Stimulated activated CD4-positive, alpha-beta T cell treated with anti-CD3 and anti-CD28 coated beads, Interleukin-1b, Interleukin-23, amount 100 ng/mL, for 1 hour (primary cell): ENCODE results near the gene MEPE.
"Not testable (repeated sequence)": the region's sequence is repeated elsewhere in the genome, so short reads cannot be mapped to it uniquely, and the experiment has no call there.

Experiments used
- DNase-seq, 2 donors: peaks; one replicate each; pipeline ENCODE4 v3.0.0-alpha.2; 2020; ENCODE audit warnings: low read depth in 2 of 2

The MEPE gene

DNA sequence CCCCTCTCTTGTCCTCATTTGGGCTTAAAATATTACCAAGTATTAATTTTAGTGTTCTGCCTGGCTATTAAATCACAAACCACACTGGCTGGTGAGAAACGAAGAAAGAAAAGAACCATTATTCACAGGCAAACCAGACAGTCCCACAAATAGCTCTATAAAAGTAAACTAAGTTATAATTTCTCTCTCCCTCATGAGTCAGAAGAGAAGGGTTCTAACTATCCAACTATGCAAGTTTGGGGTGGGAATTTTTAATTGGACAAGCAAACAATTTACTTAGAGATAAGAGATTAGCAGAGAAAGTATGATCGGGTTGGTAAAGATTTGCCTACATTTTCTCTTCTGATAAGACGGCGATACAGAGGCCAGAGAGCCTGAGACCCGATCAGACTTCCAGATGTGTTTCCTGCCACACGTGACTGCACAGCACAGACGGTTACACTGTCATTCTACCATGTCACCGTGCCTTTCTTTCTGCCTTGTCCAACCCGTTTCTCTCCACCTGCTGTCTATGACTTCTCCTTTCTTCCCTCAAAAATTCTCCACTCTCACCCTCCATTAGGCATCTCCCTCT, 52.3 kb downstream of the MEPE start:
- no peak for DNase-seq

DNA sequence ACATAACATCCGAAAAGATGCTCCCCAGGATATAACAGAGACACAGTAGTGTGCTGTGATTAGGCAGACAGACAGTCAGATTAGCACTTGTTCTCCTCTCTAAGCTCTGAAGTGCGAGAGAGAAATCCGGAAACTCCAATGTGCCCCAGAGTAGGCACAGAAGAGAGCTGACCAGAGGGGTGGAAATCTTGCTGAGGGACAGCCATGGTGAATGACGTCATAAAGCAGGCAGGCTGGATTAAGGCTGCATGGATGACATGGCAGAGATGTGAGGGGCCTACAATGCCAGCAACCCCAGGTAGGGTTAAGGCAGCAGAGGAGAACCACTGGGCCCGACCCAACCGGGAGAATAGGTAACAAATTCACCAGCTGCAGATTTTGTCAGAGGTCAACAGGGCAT, 53.3 kb downstream of the MEPE start:
- DNase-seq, result no peak

DNA sequence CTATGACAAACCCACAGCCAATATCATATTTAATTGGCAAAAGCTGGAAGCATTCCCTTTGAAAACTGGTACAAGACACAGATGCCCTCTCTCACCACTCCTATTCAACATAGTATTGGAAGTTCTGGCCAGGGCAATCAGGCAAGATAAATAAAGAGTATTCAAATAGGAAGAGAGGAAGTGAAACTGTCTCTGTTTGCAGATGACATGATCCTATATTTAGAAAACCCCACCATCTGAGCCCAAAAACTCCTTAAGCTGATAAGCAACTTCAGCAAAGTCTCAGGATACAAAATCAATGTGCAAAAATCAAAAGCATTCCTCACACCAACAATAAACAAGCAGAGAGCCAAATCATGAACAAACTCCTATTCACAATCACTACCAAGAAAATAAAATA, 58.0 kb downstream of the MEPE start:
- not testable (repeated sequence) for DNase-seq

DNA sequence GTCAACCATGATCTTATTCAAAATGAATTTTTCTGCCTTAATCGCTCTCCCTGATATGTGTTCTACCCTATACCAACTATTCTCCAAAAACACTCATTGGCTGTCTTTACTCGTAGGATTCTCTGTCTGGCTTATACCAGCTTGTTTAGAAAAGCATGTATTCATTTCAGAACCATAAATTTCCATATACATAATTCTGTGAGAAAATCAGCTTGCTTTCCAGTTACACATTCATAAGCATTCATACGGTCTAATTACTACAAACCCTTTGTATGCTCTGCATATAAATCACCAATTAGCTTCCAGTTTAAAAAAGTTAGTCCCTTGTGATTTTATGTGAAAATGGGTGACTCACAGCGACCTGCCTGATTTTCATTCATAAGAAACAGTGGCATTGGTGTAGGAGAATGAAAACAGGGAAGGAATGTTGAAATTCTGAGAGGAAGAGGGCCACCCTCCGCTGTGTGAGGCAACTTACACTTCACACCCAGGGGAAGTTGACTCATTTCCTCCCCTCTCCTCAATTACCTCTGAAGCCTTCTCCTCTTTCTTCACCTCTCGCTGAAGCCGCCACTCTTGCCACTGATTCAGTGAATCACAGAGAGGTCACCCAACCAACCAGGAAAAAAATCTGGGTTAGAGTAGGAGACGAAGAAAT, 63.3 kb downstream of the MEPE start:
- no peak for DNase-seq
